Testis (tissue), 3 donors: Measurements from ENCODE around the gene RCAN2. TPM values are rescaled to one million over a fixed set of nuclear protein-coding genes. Genes with fewer than 3 reads are reported as not detected.

ENCODE experiments used
- DNase-seq: peaks from one replicate; pipeline ENCODE4 v3.0.0-alpha.2; 2019
- H3K27ac ChIP-seq, 2 donors: fragments of 200-600 bp; sonication (generic); one replicate each; pipeline ENCODE4 v1.5.1; 2019
- H3K27me3 ChIP-seq: fragments of 200-600 bp; sonication (generic); one replicate; pipeline ENCODE4 v1.5.1; 2019
- H3K36me3 ChIP-seq: fragments of 200-600 bp; sonication (generic); one replicate; pipeline ENCODE4 v1.5.1; 2017; ENCODE audit warnings: low read depth; ENCODE audit errors: missing control alignments
- H3K4me1 ChIP-seq: fragments of 200-600 bp; sonication (generic); one replicate; pipeline ENCODE4 v1.5.1; 2019
- H3K4me3 ChIP-seq, 2 donors: fragments of 200-600 bp; sonication (generic); one replicate each; pipeline ENCODE4 v1.5.1; 2017 to 2019
- H3K9me3 ChIP-seq: fragments of 200-600 bp; sonication (generic); one replicate; pipeline ENCODE4 v1.5.1; 2017
- CTCF ChIP-seq, 3 experiments: fragments of 450-650 bp in 2 of 3; fragments of 200-600 bp in 1 of 3; sonication (generic) in 1 of 3; IDR thresholded peaks; one replicate each; pipeline ENCODE4 v1.5.1; 2016 to 2019; ENCODE audit warnings: antibody characterized with exemption in 3 of 3, mild to moderate bottlenecking in 2 of 3, moderate library complexity in 1 of 3
- POLR2A ChIP-seq: fragments of 450-650 bp; IDR thresholded peaks from one replicate; pipeline ENCODE4 v1.6.1; 2017; ENCODE audit warnings: antibody characterized with exemption, mild to moderate bottlenecking, moderate library complexity
- WGBS, 2 donors: methylation state at CpG; one replicate each; pipeline ENCODE4 v1.1.5; 2018; 5-methylcytosine and 5-hydroxymethylcytosine counted together
- intact Hi-C: fragments of 100-400 bp; cut with DNase I; formaldehyde crosslinking; loops from one replicate; pipeline ENCODE4 v1.15.1; 2023; ENCODE audit warnings: low total_unique reads
- polyA plus RNA-seq: library from polyadenylated mRNA; stranded (reverse); fragments of 350-450 nt; fragmentation: Illumina TruSeq; extraction: RNeasy Lipid Tissue Mini Kit (QIAGEN cat#74804); gene quantifications from one replicate; pipeline ENCODE4 v1.2.3, GENCODE V29; 2014; ENCODE audit warnings: low read depth, low replicate concordance; ENCODE audit not compliant: insufficient read depth
- total RNA-seq, 2 donors: library from RNA; depleted of rRNA; stranded (reverse); fragments of >200 nt; gene quantifications; one replicate each; pipeline ENCODE4 v1.2.3, GENCODE V29; 2016

RCAN2 gene
- total and polyA plus RNA-seq, 3 donors from 2014 or later: 6.3 to 17.4 (median 7.1) TPM

- Histone ChIP-seq H3K9me3 (no peaks in the 10 kb centered on the region), H3K27me3 (no peaks in the 10 kb centered on the region)
- no peak for TF ChIP-seq CTCF (IDR thresholded peaks at IDR 0.05)
- TF ChIP-seq POLR2A: no peak
Measured at GRCh38 chr6:46270336-46270735, 220.9 kb downstream of the RCAN2 start.

GRCh38 chr6:46269447-46270229, 221.6 kb downstream of the RCAN2 start:
- intact Hi-C loops: no loop called here
- Histone ChIP-seq H3K36me3 (no peaks in the 10 kb centered on the region), H3K27ac (peak overlapping the region in 1 of 2 donors; percentile 2), H3K27me3 (no peaks in the 10 kb centered on the region), H3K9me3 (no peaks in the 10 kb centered on the region), H3K4me3 (no peak overlapping the region), H3K4me1 (peaks cover 5% of the 10 kb centered on the region)
- 63 to 75% methylated on average over 5 of the region's 5 CpGs for WGBS, 2 donors
- no peak for TF ChIP-seq CTCF (IDR thresholded peaks at IDR 0.05)
- TF ChIP-seq POLR2A: no peak
- DNase-seq: peak; percentile 67

More at GRCh38 chr6:46270336-46270735, 220.9 kb downstream of the RCAN2 start:
- 90 to 93% methylated on average over 7 of the region's 7 CpGs for WGBS, 2 donors
- H3K27ac ChIP-seq: no peak overlapping the region
- no peak for DNase-seq
- intact Hi-C loops: no loop called here
- H3K4me1 ChIP-seq: peaks cover 5% of the 10 kb centered on the region
- no peak overlapping the region for H3K4me3 ChIP-seq
- H3K36me3 ChIP-seq: no peaks in the 10 kb centered on the region

DNA sequence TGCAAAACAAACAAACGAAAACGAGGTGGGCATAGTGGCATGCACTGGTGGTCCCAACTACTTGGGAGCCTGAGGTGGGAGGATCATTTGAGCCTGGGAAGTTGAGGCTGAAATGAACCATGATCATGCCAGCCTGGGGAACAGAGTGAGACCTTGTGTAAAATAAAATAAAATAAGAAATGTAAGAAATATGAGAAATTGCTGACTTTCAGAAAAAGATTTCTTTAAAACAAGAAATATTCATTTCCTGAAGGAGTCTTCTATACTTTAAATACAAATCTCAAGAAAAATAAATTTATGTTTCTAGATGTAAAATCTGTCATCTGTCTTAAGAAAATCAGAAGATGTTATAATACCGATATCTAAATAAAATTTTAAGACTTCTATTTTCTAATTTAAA, 223.7 kb downstream of the RCAN2 start:
- H3K9me3 ChIP-seq: no peaks in the 10 kb centered on the region
- WGBS, 2 donors: 94 to 96% methylated on average over 3 of the region's 3 CpGs
- peaks cover 9% of the 10 kb centered on the region for H3K4me1 ChIP-seq
- TF ChIP-seq POLR2A: no peak
- TF ChIP-seq CTCF (IDR thresholded peaks at IDR 0.05): no peak
- no peaks in the 10 kb centered on the region for H3K36me3 ChIP-seq
- H3K27ac ChIP-seq: no peak overlapping the region
- intact Hi-C loops: no loop called here
- no peak overlapping the region for H3K4me3 ChIP-seq
- no peak for DNase-seq
- H3K27me3 ChIP-seq: no peaks in the 10 kb centered on the region

- no peaks in the 10 kb centered on the region for H3K27me3 ChIP-seq
- no peaks in the 10 kb centered on the region for H3K36me3 ChIP-seq
- H3K4me1 ChIP-seq: peaks cover 9% of the 10 kb centered on the region
- no peak overlapping the region for H3K27ac ChIP-seq
- no peak for TF ChIP-seq POLR2A
- TF ChIP-seq CTCF (IDR thresholded peaks at IDR 0.05): no peak
- no peaks in the 10 kb centered on the region for H3K9me3 ChIP-seq
- H3K4me3 ChIP-seq: no peak overlapping the region
- no peak for DNase-seq
- intact Hi-C loops: no loop called here
- WGBS, 2 donors: 89 to 98% methylated on average over 2 of the region's 2 CpGs
Measured at GRCh38 chr6:46265373-46265772, 225.9 kb downstream of the RCAN2 start.

- Histone ChIP-seq H3K27me3 (no peaks in the 10 kb centered on the region), H3K4me3 (no peak overlapping the region), H3K9me3 (no peaks in the 10 kb centered on the region), H3K4me1 (peaks cover 4% of the 10 kb centered on the region), H3K27ac (no peak overlapping the region), H3K36me3 (no peaks in the 10 kb centered on the region)
- TF ChIP-seq POLR2A: no peak
- TF ChIP-seq CTCF (IDR thresholded peaks at IDR 0.05): no peak
- intact Hi-C loops: no loop called here
- WGBS, 2 donors: 46 to 50% methylated on average over 1 of the region's 1 CpG
- no peak for DNase-seq
Measured at GRCh38 chr6:46263707-46264086, 227.6 kb downstream of the RCAN2 start.
